Measurements from ENCODE around the gene ABLIM2.

ABLIM2 gene

GRCh38 chr4:8083086-8083825 is 75.4 kb downstream of the ABLIM2 start:
- DNase-seq (ENCODE audit: low spot score): no peak

DNA sequence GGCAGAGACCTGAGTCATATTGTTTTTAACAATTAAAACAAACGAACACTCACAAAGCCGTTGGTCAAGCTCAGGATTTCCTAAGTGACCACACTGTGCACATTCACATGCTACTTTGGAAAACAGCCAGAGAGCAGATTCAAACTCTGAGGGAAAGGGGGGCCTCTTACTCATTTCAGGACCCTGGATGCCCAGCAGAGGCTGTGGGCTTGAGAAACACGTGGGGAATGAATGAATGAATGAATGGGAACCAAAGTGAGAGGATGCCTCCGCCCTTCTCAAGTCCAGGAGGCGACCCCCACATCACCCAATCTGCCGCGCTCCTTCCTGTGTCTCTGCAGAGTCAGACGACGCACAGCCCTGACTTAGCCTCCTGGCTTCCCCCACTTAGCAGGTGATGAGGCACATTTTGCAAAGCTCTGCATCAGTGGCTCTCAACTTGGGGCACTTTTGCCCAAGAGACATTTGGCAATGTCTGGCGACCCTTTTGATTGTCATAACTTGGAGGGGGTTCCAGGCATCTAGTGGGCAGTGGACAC is 76.0 kb downstream of the ABLIM2 start:
- no peak for DNase-seq (ENCODE audit: low spot score)

DNA sequence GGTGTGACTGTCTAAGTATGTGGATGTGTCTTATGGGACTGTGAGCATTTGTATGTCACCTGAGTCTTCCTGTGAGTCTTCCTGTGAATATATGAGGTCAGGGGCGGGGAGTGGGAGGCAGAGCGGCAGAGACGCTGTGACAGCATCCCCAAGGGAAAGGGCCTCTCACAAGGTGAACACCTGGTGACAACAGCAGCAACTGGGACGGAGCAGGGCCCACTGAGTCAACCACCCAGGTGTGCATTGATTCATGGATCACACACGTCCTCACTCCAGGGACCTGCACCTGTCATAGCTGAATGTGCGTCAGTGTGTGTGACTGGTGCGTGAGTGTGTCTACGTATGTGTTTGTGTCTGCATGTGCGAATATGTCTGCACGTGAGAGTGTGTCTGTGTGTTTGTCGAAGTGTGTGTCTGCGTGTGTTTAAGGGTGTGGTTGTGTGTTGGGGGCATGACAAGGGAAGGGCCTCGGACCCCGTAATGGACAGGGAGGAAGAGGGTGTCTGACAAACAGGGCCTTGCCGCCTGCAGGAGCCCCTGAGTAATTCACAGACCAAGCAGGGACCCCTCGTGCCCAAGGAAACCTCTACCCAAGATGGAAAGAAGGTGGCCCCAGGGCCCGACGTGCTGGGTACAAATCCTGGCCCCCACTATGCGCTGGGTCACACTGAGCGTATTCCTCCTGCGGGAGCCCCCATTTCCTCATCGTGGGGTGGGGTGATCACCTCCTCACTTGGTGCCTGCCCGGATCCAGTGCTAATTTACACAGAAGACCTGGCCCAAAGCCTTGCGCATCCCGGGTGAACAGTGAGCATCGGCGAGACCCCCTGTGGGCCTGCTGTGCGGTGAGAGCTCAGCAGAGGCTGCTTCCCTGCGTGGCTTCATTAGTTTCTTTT is 76.7 kb downstream of the ABLIM2 start:
- no peak for DNase-seq (ENCODE audit: low spot score)

DNA sequence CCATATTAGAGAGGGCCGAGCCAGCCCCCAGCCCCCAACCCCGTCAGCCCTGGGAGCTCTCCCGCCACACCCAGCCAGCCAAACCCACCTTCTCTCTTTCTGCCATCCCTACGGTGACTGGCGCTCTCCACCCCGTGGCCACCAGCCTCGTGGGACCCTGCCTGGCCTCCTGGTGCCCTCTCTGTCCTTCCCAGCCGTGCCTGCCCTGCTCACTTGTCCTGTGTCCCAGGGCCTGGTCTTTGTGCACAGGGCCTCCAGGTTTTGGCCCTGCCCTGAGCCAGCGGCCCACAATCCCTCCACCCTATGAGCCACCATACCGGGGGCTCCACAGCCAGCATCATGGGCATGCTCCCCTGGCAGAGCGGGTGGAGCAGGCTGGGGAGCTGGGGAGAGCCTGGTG is 77.4 kb downstream of the ABLIM2 start:
- no peak for DNase-seq (ENCODE audit: low spot score)

DNA sequence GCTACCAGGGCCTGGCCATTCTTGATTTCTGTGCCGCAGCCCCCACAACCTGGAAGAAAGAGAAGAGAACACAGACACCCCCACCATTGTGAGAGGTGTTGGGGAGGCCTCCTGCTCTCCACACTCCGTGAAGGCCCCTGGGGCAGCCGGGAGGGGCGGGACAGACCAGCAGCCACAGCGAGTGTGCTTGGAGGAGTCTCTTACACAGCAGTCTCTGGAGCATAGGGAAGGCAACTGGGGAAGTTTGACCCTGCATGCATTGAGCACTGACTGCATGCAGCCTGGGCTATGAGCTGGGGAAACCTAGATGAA is 77.9 kb downstream of the ABLIM2 start:
- no peak for DNase-seq (ENCODE audit: low spot score)

DNA sequence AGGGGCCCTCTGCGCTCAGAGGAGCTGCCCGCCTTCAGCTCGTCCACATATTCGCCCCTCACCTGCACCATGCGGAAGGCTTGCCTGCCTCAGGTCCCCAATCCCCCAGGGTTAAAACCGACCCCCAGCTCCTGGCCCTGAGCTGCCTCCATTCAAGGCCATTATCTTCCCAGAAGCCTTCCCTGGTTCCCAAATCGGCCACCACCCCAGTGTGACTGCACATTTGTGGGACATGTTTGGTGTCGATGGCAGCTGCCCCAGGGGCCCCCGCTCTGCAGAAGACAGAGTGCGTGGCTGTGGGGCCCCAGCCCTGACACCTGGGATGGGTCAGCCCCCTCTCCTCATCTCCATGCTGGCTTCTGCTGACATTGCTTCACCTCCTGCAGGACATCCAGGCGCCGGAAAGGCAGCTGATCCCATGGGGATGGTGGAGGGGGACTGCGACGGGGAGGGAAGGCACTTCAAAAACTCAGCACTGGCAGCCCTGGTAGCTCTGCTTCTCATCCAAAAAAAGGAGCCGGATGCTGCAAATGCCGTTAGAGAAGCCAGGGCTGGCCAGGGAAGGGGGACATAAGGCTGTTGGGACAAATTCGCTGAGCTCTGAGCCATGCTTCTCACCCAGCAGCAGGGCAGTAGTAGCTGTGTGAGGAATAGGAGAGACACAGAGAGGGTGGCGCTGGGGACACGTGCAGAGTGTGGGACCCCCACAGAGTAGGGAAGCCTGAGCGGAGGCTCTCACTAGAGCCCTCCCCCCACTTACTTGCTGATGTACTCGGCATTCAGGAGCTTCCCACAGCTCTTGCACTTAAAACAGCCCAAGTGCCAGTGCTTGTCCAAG is 78.5 kb downstream of the ABLIM2 start:
- DNase-seq (ENCODE audit: low spot score): no peak

GRCh38 chr4:8079031-8079885 is 79.4 kb downstream of the ABLIM2 start:
- DNase-seq (ENCODE audit: low spot score): no peak

DNA sequence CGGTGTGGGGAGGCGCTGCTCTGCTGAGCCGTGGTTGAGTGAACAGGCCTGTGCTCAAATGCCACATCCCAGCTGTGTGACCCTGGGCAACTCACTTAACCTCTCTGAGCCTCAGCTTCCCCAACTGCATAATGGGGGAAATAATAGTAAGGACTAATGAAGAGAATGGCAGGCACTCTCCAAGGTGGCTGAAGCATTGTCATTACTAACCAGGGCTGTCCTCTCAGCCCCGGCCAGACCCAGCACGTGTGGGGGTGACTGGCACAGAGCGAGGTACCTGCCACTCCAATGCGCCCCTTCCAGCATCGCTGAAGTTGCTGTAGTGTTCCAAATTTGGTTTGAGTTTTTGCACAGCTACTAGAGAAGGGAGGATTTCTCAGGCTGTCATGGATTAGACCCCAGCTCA is 80.0 kb downstream of the ABLIM2 start:
- DNase-seq (ENCODE audit: low spot score): no peak

DNA sequence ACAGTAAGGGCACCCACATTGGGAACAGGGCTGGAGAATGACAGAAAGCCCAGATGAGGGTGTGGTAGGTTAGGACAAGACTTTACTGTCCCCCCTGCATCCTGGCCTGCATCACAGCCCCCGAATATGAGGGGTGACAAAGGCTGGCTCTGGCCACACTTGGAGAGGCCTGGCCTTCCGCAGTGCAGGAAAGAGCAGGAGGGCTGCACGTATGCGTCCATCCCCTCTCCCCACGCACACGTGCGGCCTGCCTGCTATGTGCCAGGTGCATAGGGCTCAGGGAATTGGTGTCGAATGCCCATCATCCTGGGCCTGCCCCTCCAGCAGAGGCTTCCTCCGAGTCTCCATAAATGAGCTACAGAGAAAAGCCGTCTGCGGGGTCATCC is 80.5 kb downstream of the ABLIM2 start:
- no peak for DNase-seq (ENCODE audit: low spot score)

- DNase-seq (ENCODE audit: low spot score): no peak
These were observed 81.2 kb downstream of the ABLIM2 start for GRCh38 chr4:8077181-8078108.

- DNase-seq (ENCODE audit: low spot score): no peak
These were observed 82.6 kb downstream of the ABLIM2 start for GRCh38 chr4:8076023-8076422.

GRCh38 chr4:8073206-8073863 is 85.3 kb downstream of the ABLIM2 start:
- no peak for DNase-seq (ENCODE audit: low spot score)

GRCh38 chr4:8072235-8072968 is 86.2 kb downstream of the ABLIM2 start:
- no peak for DNase-seq (ENCODE audit: low spot score)

DNA sequence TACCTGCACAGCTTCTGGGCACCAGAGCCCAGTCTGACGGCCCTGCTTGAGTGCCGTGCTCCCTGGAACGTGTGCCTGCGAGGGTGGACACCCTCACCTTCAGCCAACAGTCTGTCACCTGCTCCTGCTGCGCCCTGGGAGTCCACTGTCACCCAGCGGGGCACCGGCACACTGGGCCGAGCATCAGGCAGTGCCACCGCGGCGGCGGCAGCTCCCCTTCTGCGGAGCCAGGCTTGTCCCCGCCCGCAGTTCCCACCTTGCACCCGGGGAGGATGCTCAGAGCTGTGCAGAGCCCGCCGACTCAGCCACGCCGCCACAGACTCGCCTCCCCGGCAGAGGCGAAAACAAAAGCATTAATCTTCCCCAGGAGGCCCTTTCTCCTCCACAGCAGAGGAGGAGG is 86.8 kb downstream of the ABLIM2 start:
- no peak for DNase-seq (ENCODE audit: low spot score)

- DNase-seq (ENCODE audit: low spot score): peak; percentile 26
These were observed 87.6 kb downstream of the ABLIM2 start for GRCh38 chr4:8070736-8071718.

GRCh38 chr4:8069102-8069752 is 89.4 kb downstream of the ABLIM2 start:
- no peak for DNase-seq (ENCODE audit: low spot score)
